Neural progenitor cell (in vitro differentiated cells): Measurements from ENCODE around the gene CSRNP3.

Experiments used
- CTCF ChIP-seq: fragments of 200-600 bp; sonication (generic); IDR thresholded peaks from 2 replicates; pipeline ENCODE4 v1.5.1; 2017; ENCODE audit warnings: antibody characterized with exemption, mild to moderate bottlenecking
- EZH2 ChIP-seq: fragments of 200-600 bp; sonication (generic); IDR thresholded peaks from 2 replicates; pipeline ENCODE4 v1.6.1; 2017; ENCODE audit warnings: antibody characterized with exemption, mild to moderate bottlenecking, moderate library complexity
- EZH2phosphoT487 ChIP-seq: fragments of 200-600 bp; sonication (generic); IDR thresholded peaks from 2 replicates; pipeline ENCODE4 v1.6.1; 2017; ENCODE audit warnings: antibody characterized with exemption

- no peak for TF ChIP-seq CTCF
- TF ChIP-seq EZH2phosphoT487, result no peak
- no peak for TF ChIP-seq EZH2
Measured at GRCh38 chr2:165432234-165432966, 37.1 kb upstream of the CSRNP3 start.
